DMS153 treated with DMSO at 0.1 percent for 48 hours (cell line): ENCODE results near the gene ELF3.
"Not testable (repeated sequence)": the region's sequence is repeated elsewhere in the genome, so short reads cannot be mapped to it uniquely, and the experiment has no call there.

Source experiments
- DNase-seq: peaks from one replicate; lab custom pipeline; 2025; ENCODE audit not compliant: unreplicated experiment; lab: John Stamatoyannopoulos, UW

The ELF3 gene

GRCh38 chr1:202010180-202011015 lies at the start of gene ELF3:
TSS of gene ELF3 (plus strand) at chr1:202010587. CDS start at chr1:202011137, 550 bp downstream.
- peak; percentile 99 for DNase-seq

- DNase-seq, result not testable (repeated sequence)
Measured at GRCh38 chr1:201962382-201962781, 48.0 kb upstream of the ELF3 start.

- DNase-seq, result no peak
Measured at GRCh38 chr1:201964261-201964660, 46.1 kb upstream of the ELF3 start.

DNA sequence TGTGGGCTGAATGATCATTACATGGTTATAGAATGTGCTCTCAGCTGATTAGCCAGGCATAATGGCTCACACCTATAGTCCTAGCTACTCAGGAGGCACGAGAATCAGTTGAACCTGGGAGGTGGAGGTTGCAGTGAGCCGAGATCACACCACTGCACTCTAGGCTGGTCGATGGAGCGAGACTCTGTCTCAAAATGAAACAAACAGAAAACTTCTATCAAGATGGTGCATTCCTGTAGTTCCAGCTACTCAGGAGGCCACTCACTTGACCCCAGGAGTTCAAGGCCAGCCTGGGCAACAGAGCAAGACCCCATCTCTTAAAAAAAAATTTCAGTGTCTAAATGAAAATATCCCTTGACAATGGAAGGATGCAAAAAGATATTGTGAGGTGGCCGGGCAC lies 44.2 kb upstream of the ELF3 start:
- no peak for DNase-seq

DNA sequence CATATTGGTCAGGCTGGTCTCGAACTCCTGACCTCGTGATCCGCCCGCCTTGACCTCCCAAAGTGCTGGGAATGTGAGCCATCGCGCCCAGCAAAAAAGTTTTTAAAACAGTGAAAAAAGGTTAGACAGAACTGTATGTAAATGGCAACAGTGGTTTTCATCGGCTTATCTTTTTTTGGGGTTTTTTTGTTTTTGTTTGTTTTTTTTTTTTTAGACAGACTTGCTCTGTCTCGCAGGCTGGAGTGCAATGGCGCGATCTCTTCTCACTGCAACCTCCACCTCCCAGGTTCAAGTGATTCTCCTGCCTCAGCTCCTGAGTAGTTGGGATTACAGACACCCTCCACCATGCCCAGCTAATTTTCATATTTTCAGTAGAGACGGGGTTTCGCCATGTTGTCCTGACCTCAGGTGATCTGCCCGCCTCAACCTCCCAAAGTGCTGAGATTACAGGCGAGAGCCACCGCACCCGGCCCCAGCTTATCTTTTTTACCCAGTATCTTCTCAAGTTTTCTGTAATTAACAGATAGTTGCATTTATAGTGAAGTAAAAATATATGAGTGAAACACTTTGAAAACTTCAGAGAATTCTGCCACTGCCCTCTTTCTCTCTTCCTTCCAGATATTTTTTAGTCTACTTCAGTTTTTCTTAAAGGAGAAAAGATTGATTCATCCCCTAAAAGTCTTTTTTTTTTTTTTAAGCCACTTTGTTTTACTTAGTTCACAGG lies 42.0 kb upstream of the ELF3 start:
- no peak for DNase-seq

- DNase-seq, result no peak
Measured at GRCh38 chr1:201970334-201971159, 39.8 kb upstream of the ELF3 start.

- DNase-seq, result peak; percentile 57
Measured at GRCh38 chr1:201982082-201982622, 28.2 kb upstream of the ELF3 start.

DNA sequence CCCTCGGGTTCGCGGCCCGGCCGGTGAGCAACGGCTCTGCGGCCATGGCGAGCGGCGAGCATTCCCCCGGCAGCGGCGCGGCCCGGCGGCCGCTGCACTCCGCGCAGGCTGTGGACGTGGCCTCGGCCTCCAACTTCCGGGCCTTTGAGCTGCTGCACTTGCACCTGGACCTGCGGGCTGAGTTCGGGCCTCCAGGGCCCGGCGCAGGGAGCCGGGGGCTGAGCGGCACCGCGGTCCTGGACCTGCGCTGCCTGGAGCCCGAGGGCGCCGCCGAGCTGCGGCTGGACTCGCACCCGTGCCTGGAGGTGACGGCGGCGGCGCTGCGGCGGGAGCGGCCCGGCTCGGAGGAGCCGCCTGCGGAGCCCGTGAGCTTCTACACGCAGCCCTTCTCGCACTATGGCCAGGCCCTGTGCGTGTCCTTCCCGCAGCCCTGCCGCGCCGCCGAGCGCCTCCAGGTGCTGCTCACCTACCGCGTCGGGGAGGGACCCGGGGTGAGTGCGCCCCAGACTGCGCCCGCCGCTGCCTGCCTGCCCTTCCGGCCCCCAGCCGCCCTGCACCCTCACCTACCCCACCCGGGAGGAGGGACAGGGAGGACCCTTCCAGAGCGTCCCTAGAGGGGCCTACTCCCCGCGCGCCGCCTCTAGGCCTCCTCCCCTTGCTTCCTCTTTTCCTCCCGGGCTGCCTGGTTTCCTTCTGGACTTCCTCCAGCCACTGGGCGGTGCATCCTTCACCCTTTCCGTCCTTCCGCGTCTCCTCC lies 27.6 kb upstream of the ELF3 start, which contains the start of gene RNPEP:
Gene RNPEP (plus strand): TSS at position 26 of the 757 bp plus-strand sequence. CDS start 19 bp downstream, at position 45.
- DNase-seq, result peak; percentile 80

- DNase-seq, result no peak
Measured at GRCh38 chr1:201983380-201983805, 27.0 kb upstream of the ELF3 start.

- no peak for DNase-seq
Measured at GRCh38 chr1:201984446-201984845, 25.9 kb upstream of the ELF3 start.

DNA sequence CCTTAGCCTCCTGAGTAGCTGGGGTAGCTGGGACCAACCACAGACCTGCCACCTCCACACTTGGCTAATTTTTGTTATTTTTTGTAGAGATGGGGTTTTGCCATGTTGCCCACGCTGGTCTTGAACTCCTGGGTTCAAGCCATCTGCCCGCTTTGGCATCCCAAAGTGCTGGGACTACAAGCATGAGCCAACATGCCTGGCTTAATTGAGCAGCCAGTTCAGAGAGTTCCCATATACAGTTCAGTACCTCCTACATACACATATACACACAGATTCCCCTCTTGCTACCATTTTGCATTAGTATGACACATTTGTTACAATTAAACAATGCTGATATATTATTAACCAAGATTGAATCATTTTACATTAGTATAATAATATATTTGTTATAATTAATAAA lies 25.0 kb upstream of the ELF3 start:
- no peak for DNase-seq

DNA sequence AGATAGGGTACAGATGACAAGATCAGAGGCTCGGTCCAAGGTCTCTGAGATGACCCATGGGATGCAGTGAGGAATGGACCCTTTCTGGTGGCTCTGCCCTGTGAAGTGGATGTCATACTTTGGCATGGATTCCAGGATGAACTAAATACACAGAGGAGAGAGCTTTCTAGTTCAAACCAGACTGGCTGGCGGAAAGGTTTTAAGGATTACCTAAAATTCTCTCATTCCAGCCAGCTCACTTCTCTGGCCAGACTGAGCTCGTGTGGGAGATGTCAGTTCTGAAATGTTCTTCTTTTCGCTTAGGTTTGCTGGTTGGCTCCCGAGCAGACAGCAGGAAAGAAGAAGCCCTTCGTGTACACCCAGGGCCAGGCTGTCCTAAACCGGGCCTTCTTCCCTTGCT lies 21.8 kb upstream of the ELF3 start:
- no peak for DNase-seq

DNA sequence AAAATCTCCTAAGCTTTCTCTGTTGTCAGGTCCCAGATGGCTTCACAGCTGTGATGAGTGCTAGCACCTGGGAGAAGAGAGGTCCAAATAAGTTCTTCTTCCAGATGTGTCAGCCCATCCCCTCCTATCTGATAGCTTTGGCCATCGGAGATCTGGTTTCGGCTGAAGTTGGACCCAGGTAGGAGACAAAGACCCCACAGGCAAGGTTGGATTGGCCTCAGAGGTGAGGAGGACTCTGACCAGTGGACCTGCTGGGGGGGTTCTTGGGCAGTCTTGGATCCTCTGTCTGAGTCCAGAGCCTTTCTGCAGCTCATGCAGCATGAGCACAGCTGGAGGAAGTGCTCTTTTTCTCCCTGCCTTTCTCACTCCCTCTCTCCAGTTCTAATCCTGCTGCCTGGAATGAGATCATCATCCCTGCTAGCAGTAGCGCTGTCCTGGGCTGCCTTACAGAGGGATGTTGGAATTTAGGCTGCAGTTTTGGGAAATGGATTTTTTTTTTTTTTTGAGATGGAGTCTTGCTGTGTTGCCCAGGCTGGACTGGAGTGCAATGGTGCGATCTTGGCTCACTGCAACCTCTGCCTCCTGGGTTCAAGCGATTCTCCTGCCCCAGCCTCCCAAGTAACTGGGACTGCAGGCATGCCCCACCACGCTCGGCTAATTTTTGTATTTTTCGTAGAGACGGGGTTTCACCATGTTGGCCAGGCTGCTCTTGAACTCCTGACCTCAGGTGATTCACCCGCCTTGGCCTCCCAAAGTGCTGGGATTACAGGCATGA lies 20.8 kb upstream of the ELF3 start:
- DNase-seq, result no peak

- no peak for DNase-seq
Measured at GRCh38 chr1:201990427-201990826, 20.0 kb upstream of the ELF3 start.

DNA sequence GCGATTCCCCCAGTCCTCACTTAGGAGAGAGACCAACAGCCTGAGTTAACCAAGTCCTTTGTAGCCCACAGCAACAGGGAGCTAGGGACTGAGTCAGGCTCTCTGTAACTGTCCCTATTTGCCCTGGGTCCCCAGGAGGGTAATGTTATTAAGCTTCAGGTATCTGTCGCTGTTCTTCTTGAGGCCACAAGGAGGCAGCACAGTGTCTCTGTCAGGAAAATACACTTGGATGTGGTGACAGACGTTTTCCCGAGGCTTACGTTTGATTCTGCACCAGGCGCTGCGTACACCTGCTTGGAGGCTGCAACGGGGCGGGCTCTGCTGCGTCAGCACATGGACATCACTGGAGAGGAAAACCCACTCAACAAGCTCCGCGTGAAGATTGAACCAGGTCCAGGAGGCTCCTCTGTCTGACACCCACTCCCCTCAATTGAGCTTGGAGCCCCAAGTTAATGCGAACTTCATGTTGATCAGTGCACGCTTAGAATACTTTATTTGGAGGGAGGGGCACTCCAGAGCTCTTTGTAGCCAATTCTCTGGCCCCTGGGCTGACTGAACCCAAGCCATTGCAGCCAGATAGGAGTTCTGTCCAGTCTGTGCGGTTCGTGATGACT lies 10.7 kb upstream of the ELF3 start:
- peak; percentile 89 for DNase-seq

GRCh38 chr1:202002507-202002906 lies 7.9 kb upstream of the ELF3 start:
- DNase-seq, result no peak

DNA sequence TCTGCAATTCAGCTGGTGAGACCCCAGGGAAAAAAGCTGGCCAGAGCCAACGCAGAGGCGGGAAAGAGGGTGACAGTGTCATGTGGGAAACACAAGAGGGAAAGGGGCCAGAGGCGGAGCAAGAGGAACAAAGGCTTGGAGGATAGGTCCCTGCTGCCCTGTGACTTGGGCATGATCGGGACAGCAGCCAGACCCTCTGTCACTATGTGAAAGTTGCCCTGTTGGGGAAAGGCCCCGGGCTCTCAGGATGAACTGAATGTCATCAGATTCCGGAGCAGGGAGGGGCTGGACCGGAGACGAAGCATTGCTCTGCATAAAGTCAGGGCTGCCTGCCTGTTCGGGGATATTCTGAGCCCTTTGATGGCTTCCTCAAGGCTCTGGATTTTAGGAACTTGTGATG lies 5.7 kb upstream of the ELF3 start:
- DNase-seq, result no peak

GRCh38 chr1:202005958-202006357 lies 4.4 kb upstream of the ELF3 start:
- DNase-seq, result no peak

GRCh38 chr1:202007304-202007703 lies 3.1 kb upstream of the ELF3 start:
- DNase-seq, result no peak
